GM19455 (cell line): ENCODE data around the gene TMEM11.
A peak's percentile ranks its signal among the peaks of the same experiment; 100 is the strongest.

Experiments used
- ATAC-seq: cut with Tn5 transposase; IDR thresholded peaks from one replicate; pipeline ENCODE4 v1.9.1; 2021; ENCODE audit not compliant: unreplicated experiment

TMEM11 gene

GRCh38 chr17:21186399-21187187 is 27.4 kb downstream of the TMEM11 start:
- ATAC-seq, result no peak

- ATAC-seq, result no peak
Observed at GRCh38 chr17:21185061-21185460, 28.9 kb downstream of the TMEM11 start.

GRCh38 chr17:21184570-21184969 is 29.4 kb downstream of the TMEM11 start:
- no peak for ATAC-seq

- no peak for ATAC-seq
Observed at GRCh38 chr17:21183468-21183867, 30.5 kb downstream of the TMEM11 start.

- no peak for ATAC-seq
Observed at GRCh38 chr17:21177854-21178600, 35.9 kb downstream of the TMEM11 start.

- ATAC-seq, result no peak
Observed at GRCh38 chr17:21177401-21177800, 36.6 kb downstream of the TMEM11 start.

- no peak for ATAC-seq
Observed at GRCh38 chr17:21176773-21177395, 37.1 kb downstream of the TMEM11 start.

GRCh38 chr17:21174713-21175112 is 39.2 kb downstream of the TMEM11 start:
- ATAC-seq, result no peak

GRCh38 chr17:21174186-21174585 is 39.8 kb downstream of the TMEM11 start:
- no peak for ATAC-seq

- no peak for ATAC-seq
Observed at GRCh38 chr17:21173543-21173942, 40.4 kb downstream of the TMEM11 start.

GRCh38 chr17:21172846-21173245 is 41.1 kb downstream of the TMEM11 start:
- no peak for ATAC-seq

GRCh38 chr17:21171970-21172510 is 41.9 kb downstream of the TMEM11 start:
- no peak for ATAC-seq

GRCh38 chr17:21171309-21171922 is 42.5 kb downstream of the TMEM11 start:
- ATAC-seq, result peak; percentile 89

- ATAC-seq, result no peak
Observed at GRCh38 chr17:21170809-21171208, 43.2 kb downstream of the TMEM11 start.

- no peak for ATAC-seq
Observed at GRCh38 chr17:21169496-21169895, 44.5 kb downstream of the TMEM11 start.

GRCh38 chr17:21168555-21168865 is 45.5 kb downstream of the TMEM11 start:
- no peak for ATAC-seq

- ATAC-seq, result no peak
Observed at GRCh38 chr17:21167303-21167702, 46.7 kb downstream of the TMEM11 start.

- ATAC-seq, result no peak
Observed at GRCh38 chr17:21166595-21167210, 47.3 kb downstream of the TMEM11 start.

- ATAC-seq, result no peak
Observed at GRCh38 chr17:21165922-21166594, 47.9 kb downstream of the TMEM11 start.

- ATAC-seq, result no peak
Observed at GRCh38 chr17:21164620-21165019, 49.3 kb downstream of the TMEM11 start.
